ENCODE measurements around the gene DTHD1. TPM values are rescaled to one million over a fixed set of nuclear protein-coding genes. Genes with fewer than 3 reads are reported as not detected.

The DTHD1 gene
- total RNA-seq, 1 donor = not detected

DNA sequence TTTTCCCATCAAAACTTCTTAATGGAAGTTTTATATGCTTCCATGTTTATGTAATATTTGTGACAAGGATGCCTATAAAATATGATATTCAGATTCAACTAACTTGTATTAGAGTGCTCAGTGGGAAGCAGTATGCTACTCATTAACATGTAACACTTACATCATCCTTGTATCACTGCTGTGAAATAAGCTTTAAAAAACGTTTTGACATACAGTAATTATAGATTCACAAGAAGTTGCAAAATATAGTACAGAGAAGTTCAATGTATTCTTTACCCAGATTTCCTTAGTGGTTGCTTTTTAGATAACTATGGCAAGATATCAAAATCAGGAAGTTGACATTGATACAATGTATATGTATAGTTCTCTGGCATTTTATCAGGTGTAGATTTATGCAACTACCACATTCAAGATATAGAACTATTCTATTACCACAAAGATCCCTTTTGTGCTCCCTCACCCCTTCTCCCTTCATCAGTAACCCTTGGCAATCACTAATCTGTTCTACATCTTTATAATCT lies 56.3 kb downstream of the DTHD1 start:
- H3K4me3 ChIP-seq (ENCODE audit: low read depth, low read length) = no peak overlapping the region
- no peak for DNase-seq (ENCODE audit: low read depth)
- TF ChIP-seq, protein P1, sequence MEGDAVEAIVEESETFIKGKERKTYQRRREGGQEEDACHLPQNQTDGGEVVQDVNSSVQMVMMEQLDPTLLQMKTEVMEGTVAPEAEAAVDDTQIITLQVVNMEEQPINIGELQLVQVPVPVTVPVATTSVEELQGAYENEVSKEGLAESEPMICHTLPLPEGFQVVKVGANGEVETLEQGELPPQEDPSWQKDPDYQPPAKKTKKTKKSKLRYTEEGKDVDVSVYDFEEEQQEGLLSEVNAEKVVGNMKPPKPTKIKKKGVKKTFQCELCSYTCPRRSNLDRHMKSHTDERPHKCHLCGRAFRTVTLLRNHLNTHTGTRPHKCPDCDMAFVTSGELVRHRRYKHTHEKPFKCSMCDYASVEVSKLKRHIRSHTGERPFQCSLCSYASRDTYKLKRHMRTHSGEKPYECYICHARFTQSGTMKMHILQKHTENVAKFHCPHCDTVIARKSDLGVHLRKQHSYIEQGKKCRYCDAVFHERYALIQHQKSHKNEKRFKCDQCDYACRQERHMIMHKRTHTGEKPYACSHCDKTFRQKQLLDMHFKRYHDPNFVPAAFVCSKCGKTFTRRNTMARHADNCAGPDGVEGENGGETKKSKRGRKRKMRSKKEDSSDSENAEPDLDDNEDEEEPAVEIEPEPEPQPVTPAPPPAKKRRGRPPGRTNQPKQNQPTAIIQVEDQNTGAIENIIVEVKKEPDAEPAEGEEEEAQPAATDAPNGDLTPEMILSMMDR (IDR thresholded peaks at IDR 0.05; ENCODE audit: insufficient read depth, low read depth, low read length) = no peak

DNA sequence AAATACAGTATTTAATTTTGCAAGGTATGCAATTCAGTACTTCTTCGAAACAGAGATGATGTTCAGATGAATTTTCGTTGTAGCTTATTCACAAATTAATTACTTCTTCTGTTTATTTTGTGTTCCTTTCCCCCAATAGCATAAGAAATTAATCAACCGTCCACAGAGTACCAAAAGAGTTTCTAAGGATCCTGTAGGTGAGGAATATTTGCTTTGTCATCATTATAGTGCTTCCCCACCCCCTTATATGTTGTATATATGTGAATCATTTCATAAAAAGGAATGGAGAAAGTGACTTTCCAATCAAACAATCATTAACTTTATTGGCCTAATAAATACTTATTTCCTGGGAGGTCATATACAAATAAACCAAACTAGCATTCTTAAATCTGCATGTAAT lies 57.6 kb downstream of the DTHD1 start:
- TF ChIP-seq, protein P1 (IDR thresholded peaks at IDR 0.05; ENCODE audit: insufficient read depth, low read depth, low read length) = no peak
- no peak overlapping the region for H3K4me3 ChIP-seq (ENCODE audit: low read depth, low read length)
- no peak for DNase-seq (ENCODE audit: low read depth)

DNA sequence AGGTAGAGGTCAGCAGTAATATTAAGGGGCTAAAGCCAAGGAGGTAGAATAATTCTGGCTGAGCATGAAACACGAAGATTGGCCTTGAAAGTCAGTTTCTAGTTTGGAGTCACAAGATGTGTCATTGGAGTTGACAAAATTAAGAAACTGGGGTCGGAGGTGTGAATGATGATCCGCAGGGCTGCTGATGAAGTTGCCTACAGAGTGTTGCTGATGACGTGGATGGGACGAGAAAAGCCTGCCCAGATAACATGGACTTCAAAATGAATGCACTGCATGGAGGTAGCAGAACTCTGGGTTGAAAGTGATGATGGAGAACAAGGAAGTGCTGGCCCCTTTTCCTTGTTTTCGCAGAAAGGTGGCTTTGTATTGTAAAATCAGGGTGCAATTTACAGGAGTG lies 60.5 kb downstream of the DTHD1 start:
- no peak overlapping the region for H3K4me3 ChIP-seq (ENCODE audit: low read depth, low read length)
- TF ChIP-seq, protein P1 (IDR thresholded peaks at IDR 0.05; ENCODE audit: insufficient read depth, low read depth, low read length) = no peak
- no peak for DNase-seq (ENCODE audit: low read depth)

DNA sequence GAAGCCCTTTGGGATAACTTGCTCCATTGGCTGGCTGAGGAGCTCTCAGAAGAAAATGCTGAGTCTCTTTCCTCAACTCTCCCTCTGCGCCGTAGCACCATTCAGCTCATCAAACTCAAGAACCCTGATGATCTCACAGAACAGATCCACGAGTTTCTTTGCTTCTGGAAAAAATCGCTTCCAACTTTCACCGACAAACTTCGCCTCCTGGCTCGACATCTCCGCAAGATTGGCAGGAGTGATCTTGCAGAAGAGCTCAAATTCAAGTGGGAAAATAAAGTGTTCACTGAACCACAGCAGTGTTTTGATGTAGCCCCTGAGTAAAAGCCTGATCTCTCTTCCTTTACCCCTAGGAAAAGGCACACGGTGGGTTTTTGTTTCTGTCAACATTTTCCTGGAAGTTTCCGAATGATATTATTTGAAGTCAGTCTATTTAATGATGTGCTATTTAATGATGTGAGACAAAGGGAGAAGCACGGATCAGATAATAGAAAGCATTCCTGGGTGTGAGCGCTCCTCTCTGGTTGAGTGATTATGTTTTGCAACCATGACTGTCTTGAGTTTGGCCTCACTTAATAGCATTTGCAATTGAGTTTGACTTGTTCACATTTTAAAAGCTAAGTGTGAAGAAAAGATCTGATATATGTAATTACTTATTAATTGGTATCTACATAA lies 62.2 kb downstream of the DTHD1 start:
- no peak overlapping the region for H3K4me3 ChIP-seq (ENCODE audit: low read depth, low read length)
- TF ChIP-seq, protein P1 (IDR thresholded peaks at IDR 0.05; ENCODE audit: insufficient read depth, low read depth, low read length) = no peak
- no peak for DNase-seq (ENCODE audit: low read depth)

DNA sequence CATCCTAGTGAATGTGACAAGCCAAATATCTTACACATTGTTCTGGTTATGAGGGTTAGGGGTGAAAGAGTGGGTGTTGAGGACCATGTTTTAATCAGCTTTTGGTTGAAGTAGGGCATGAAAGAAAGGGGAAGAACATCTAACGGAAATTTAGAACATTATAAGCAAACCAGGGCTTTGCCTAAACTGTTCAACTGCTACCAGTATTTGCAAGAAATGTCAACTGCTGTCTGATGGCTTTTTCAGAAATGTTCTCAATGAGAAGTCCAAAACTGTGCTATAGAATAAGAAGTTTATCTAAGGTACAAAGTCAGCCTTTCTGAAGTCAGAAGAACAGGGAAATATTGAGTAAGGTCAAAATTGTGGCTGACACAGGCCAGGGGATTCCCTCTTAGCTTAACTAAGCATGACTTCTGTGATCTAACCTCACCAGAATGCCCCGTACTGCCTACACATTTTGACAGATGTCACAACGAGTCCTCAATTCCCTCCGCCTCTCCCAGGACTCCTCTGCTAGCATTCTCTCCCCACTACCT lies 67.1 kb downstream of the DTHD1 start:
- no peak for DNase-seq (ENCODE audit: low read depth)
- H3K4me3 ChIP-seq (ENCODE audit: low read depth, low read length) = no peak overlapping the region
- TF ChIP-seq, protein P1 (IDR thresholded peaks at IDR 0.05; ENCODE audit: insufficient read depth, low read depth, low read length) = no peak

DNA sequence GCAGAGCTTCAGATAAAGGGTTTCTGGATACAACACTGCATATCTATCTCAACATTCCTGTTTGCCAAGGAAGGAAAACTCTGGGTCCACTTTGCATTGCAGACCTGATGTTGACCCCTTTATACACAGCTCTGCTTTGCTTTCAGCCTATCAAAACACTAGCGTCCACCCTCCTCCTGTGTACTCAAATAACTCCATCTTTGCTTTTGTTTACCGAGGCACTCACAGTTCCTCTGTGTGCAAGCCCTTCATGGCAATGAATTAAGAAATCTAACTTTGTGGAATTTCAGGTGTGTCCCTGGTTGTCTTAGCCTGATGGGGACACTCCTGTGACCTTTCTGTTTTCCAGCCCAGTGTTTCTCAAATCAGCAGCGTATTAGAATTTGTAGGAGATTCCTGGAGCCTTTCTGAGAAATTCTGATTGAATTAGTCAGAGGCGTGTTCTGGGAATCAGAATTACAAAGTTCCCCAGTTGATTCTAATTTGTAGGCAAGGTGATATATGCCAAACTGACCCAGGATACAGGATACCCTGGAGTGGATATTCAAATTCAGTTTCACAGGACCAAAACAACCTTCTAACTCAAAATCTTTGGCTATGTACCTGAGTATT lies 68.6 kb downstream of the DTHD1 start:
- H3K4me3 ChIP-seq (ENCODE audit: low read depth, low read length) = no peak overlapping the region
- TF ChIP-seq, protein P1 (IDR thresholded peaks at IDR 0.05; ENCODE audit: insufficient read depth, low read depth, low read length) = no peak
- DNase-seq (ENCODE audit: low read depth) = no peak

Data from fibroblast of villous mesenchyme (primary cell).